LNCAP (cell line): Measurements from ENCODE around the gene MYO9B.

Source experiments
- CTCF ChIP-seq: fragments of 450-650 bp; IDR thresholded peaks from 2 replicates; pipeline ENCODE4 v1.5.1; 2017; ENCODE audit warnings: mild to moderate bottlenecking

MYO9B gene

GRCh38 chr19:17244618-17245534, 169.3 kb downstream of the MYO9B start:
- TF ChIP-seq CTCF = no peak

DNA sequence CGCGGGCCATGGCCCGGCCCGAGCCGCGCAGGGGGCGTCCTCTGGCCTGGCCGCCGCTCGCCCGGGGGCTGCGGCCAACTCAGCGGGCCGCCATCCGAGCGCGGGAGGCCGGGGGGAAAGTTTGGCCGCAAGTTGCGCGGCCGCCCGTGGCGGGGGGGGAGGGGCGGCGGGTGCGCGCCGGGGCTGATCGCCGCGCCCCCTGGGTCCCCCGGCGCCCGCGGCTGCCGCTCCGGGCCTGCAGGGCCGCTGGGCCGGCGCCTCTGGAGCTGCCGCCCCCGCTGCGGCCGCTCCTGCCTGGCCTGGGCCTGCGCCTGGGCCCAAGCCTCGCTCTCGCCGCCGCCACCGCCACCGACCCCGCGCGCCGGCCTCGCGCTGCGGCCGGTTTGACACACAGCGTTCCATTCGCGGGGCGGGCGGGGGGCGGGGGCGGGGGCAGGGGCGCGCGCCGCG, 170.0 kb downstream of the MYO9B start, which contains the start of gene NR2F6:
NR2F6 (minus strand) TSS at position 385 of the 450 bp plus-strand sequence. CDS start 699 bp downstream, outside the sequence.
- TF ChIP-seq CTCF = no peak

DNA sequence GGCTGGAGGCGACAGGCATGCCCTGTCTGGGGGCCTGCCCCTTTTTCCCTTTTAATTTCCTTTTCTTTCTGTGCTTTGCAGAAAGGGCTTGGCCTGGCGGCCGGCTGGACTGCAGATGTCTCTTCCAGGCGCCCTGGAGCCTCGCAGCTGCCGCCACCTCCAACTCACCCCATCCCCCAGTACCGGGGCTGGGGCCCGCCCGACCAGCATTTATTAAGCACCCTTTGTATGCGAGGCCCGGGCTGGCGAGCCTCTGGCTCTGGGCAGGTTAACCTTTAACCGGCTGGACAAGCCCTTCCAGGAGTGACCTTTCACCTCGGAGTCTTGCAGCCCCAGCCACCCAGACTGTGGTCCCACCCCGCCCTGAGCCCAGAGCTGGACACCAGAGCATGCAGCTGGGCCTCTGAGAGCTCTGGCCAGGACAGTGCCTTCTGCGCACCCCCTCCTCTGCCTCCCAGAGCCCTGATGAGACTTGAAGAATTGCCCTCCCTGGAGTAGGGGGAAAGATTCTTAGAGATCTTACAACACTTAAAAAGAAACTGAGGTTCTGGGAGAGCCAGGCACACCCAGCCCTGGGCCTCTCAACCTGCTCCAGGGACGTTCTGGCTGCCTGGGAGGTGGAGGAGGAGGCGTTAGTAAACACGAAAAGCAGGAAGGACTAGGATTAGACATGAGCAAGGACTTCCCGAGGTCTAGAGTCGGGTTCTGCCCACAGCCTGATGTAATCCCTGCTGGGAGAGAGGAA, 171.3 kb downstream of the MYO9B start:
- no peak for TF ChIP-seq CTCF

DNA sequence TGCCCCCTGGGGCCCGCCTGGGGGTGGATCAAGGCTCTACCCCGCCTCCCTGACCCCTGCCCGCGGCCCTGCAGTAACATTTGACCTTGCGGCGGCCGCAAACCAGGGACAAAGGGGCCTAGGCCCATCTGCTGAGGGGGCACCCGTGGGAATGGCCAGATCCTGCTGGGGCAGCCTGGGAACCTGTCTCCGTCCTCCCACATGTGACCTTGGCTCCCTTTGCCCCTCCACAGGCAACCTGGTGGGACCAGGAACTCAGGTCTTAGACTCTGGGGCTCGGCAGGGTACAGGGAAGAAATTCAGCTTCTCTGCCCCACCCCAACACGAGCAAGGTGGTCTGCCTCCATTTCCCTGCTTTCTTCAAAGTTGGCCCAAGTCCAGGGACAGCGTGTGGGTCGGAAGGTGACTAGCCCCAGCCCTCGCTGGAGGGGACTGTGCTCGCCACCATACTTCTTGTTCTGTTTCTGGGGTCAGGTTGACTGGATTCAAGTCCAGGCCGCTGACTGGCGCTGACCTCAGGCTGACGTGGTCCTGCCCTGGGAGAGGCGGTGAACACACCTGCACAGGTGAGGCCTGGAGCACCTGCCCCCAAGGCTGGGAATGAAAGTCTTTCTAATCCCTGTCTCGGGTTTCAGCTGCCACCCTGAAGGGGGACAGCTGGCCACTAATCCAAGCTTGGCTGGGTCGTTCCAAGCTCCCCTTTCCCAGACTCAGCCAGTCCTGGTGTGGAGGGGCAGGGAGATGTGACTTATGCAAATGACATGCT, 172.6 kb downstream of the MYO9B start:
- TF ChIP-seq CTCF = no peak

GRCh38 chr19:17249887-17250548, 174.4 kb downstream of the MYO9B start:
- TF ChIP-seq CTCF = no peak

DNA sequence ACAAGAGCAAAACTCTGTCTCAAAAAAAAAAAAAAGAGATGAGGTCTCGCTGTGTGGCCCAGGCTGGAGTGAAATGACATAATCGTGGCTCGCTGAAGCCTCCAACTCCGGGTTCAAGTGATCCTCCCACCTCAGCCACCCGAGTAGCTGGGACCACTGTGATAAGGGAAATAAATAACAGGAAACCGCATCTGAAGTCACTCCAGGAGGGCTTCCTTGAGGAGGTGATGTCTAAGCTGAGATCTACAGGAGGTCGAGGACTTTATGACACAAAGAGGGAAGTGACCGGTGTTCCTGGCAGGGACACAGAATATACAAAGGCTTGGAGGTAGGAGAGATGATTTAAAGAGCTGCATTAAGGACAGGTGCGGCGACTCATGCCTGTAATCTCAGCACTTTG, 179.1 kb downstream of the MYO9B start:
- no peak for TF ChIP-seq CTCF
